H9 (cell line): ENCODE data around the gene RNU6-9. TPM values are rescaled to one million over a fixed set of nuclear protein-coding genes. Genes with fewer than 3 reads are reported as not detected.

Experiments used
- DNase-seq: peaks from one replicate; pipeline ENCODE4 v3.0.0-alpha.2; 2017
- H2AFZ ChIP-seq: one replicate; pipeline ENCODE4 v1.6.1; 2013; ENCODE audit warnings: mild to moderate bottlenecking, low read length, control low read depth, moderate library complexity
- H2AK5ac ChIP-seq: 2 replicates; pipeline ENCODE4 v1.6.1; 2013; ENCODE audit warnings: low read length, control low read depth, mixed read lengths; ENCODE audit not compliant: insufficient read length
- H2BK120ac ChIP-seq: one replicate; pipeline ENCODE4 v1.6.1; 2013; ENCODE audit warnings: low read depth, mild to moderate bottlenecking, low read length, control low read depth, inconsistent platforms; ENCODE audit not compliant: poor library complexity, severe bottlenecking
- H2BK12ac ChIP-seq: 2 replicates; pipeline ENCODE4 v1.6.1; 2013; ENCODE audit warnings: low read length, control low read depth, mixed read lengths, low read depth; ENCODE audit not compliant: insufficient read length
- H2BK15ac ChIP-seq: 2 replicates; pipeline ENCODE4 v1.6.1; 2013; ENCODE audit warnings: low read depth, low read length, control low read depth
- H2BK20ac ChIP-seq: one replicate; pipeline ENCODE4 v1.6.1; 2013; ENCODE audit warnings: low read depth, mild to moderate bottlenecking, low read length, control low read depth, inconsistent platforms; ENCODE audit not compliant: poor library complexity, severe bottlenecking
- H2BK5ac ChIP-seq: 2 replicates; pipeline ENCODE4 v1.6.1; 2013; ENCODE audit warnings: low read length, control low read depth, mixed read lengths; ENCODE audit not compliant: insufficient read length
- H3K14ac ChIP-seq: 2 replicates; pipeline ENCODE4 v1.6.1; 2013; ENCODE audit warnings: low read length, control low read depth; ENCODE audit not compliant: insufficient read depth
- H3K18ac ChIP-seq: 2 replicates; pipeline ENCODE4 v1.6.1; 2013; ENCODE audit warnings: low read depth, mild to moderate bottlenecking, mixed read lengths, low read length, control low read depth; ENCODE audit not compliant: insufficient read length
- H3K23ac ChIP-seq: 2 replicates; pipeline ENCODE4 v1.6.1; 2013; ENCODE audit warnings: low read length, control low read depth, mixed read lengths, low read depth; ENCODE audit not compliant: insufficient read length
- H3K23me2 ChIP-seq: 2 replicates; pipeline ENCODE4 v1.6.1; 2013; ENCODE audit warnings: low read depth, mild to moderate bottlenecking, mixed read lengths, low read length, control low read depth; ENCODE audit not compliant: insufficient read length, poor library complexity, severe bottlenecking
- H3K27ac ChIP-seq: 2 replicates; pipeline ENCODE4 v1.5.1; 2013; ENCODE audit warnings: low read length, control low read depth, mixed read lengths, low read depth; ENCODE audit not compliant: insufficient read length
- H3K27me3 ChIP-seq: 2 replicates; pipeline ENCODE4 v1.6.1; 2013; ENCODE audit warnings: low read length, control low read depth, inconsistent platforms; ENCODE audit not compliant: insufficient read depth
- H3K4ac ChIP-seq: 2 replicates; pipeline ENCODE4 v1.6.1; 2013; ENCODE audit warnings: low read depth, mild to moderate bottlenecking, control low read depth, inconsistent platforms, low read length, moderate library complexity
- H3K4me1 ChIP-seq: 2 replicates; pipeline ENCODE4 v1.6.1; 2013; ENCODE audit warnings: low read length, control low read depth, inconsistent platforms; ENCODE audit not compliant: insufficient read depth
- H3K4me2 ChIP-seq: 2 replicates; pipeline ENCODE4 v1.6.1; 2013; ENCODE audit warnings: low read length, control low read depth, mixed read lengths; ENCODE audit not compliant: insufficient read length, insufficient read depth
- H3K56ac ChIP-seq: 2 replicates; pipeline ENCODE4 v1.6.1; 2013; ENCODE audit warnings: low read depth, mild to moderate bottlenecking, mixed read lengths, low read length, control low read depth; ENCODE audit not compliant: insufficient read length
- H3K79me1 ChIP-seq: 2 replicates; pipeline ENCODE4 v1.6.1; 2013; ENCODE audit warnings: low read depth, mild to moderate bottlenecking, moderate library complexity, low read length, control low read depth, inconsistent platforms; ENCODE audit not compliant: insufficient read depth, poor library complexity, severe bottlenecking
- H3K79me2 ChIP-seq: 2 replicates; pipeline ENCODE4 v1.6.1; 2013; ENCODE audit warnings: low read length, control low read depth, inconsistent platforms; ENCODE audit not compliant: insufficient read depth
- H3K9ac ChIP-seq: 2 replicates; pipeline ENCODE4 v1.6.1; 2013; ENCODE audit warnings: low read length, control low read depth, mixed read lengths; ENCODE audit not compliant: insufficient read length; ENCODE audit errors: extremely low read depth
- H3K9me3 ChIP-seq: one replicate; pipeline ENCODE4 v1.6.1; 2013; ENCODE audit warnings: low read depth, low read length, inconsistent platforms; ENCODE audit not compliant: control insufficient read depth
- H3T11ph ChIP-seq: one replicate; pipeline ENCODE4 v1.6.1; 2013; ENCODE audit warnings: mild to moderate bottlenecking, low read length, control low read depth, inconsistent platforms
- H4K20me1 ChIP-seq: one replicate; pipeline ENCODE4 v1.6.1; 2013; ENCODE audit not compliant: control insufficient read depth, insufficient read length, insufficient read depth
- H4K5ac ChIP-seq: 2 replicates; pipeline ENCODE4 v1.6.1; 2013; ENCODE audit warnings: low read depth, mild to moderate bottlenecking, mixed read lengths, low read length, control low read depth; ENCODE audit not compliant: insufficient read length
- H4K8ac ChIP-seq: replicated peaks from 2 replicates; pipeline ENCODE4 v1.6.1; 2013; ENCODE audit warnings: low read length, control low read depth, mixed read lengths, low read depth; ENCODE audit not compliant: insufficient read length
- H4K91ac ChIP-seq: 2 replicates; pipeline ENCODE4 v1.6.1; 2013; ENCODE audit warnings: low read depth, mild to moderate bottlenecking, moderate library complexity, mixed read lengths, low read length, control low read depth; ENCODE audit not compliant: insufficient read length
- H3K27ac Mint-ChIP-seq, 3 experiments: 2 replicates in 2 of 3; 3 replicates in 1 of 3; pipeline ENCODE4 v1.8.0; 2020 to 2021; ENCODE audit warnings: mixed read lengths in 3 of 3, mild to moderate bottlenecking in 1 of 3, moderate library complexity in 1 of 3
- H3K27me3 Mint-ChIP-seq: 2 replicates; pipeline ENCODE4 v1.8.0; 2021; ENCODE audit warnings: low read depth, mild to moderate bottlenecking, moderate library complexity, mixed read lengths
- H3K36me3 Mint-ChIP-seq, 3 experiments: 2 replicates in 2 of 3; 3 replicates in 1 of 3; pipeline ENCODE4 v1.8.0; 2020 to 2021; ENCODE audit warnings: low read depth in 3 of 3, mixed read lengths in 3 of 3; ENCODE audit not compliant: insufficient read depth in 1 of 3
- H3K4me1 Mint-ChIP-seq, 2 experiments: 2 replicates each; pipeline ENCODE4 v1.8.0; 2020; ENCODE audit warnings: mixed read lengths in 2 of 2
- H3K4me3 Mint-ChIP-seq, 2 experiments: 2 replicates in 1 of 2; 3 replicates in 1 of 2; pipeline ENCODE4 v1.8.0; 2020 to 2021; ENCODE audit warnings: mild to moderate bottlenecking in 2 of 2, mixed read lengths in 2 of 2, moderate library complexity in 1 of 2
- H3K9me3 Mint-ChIP-seq, 2 experiments: 2 replicates in 1 of 2; 3 replicates in 1 of 2; pipeline ENCODE4 v1.8.0; 2020; ENCODE audit warnings: mild to moderate bottlenecking in 2 of 2, mixed read lengths in 2 of 2, moderate library complexity in 1 of 2
- CTCF ChIP-seq: fragments of 200-600 bp; sonication (generic); conservative IDR thresholded peaks from 3 replicates; pipeline ENCODE4 v1.8.0; 2021; ENCODE audit warnings: antibody characterized with exemption, mild to moderate bottlenecking
- WGBS: extraction: QIAGEN DNeasy Blood & Tissue Kit; methylation state at CpG from one replicate; pipeline ENCODE4 v1.1.7; 2013; ENCODE audit warnings: missing lambda C conversion rate, low lambda C conversion rate, mixed read lengths; ENCODE audit not compliant: insufficient read length; ENCODE audit errors: extremely low coverage; 5-methylcytosine and 5-hydroxymethylcytosine counted together
- total RNA-seq: library from RNA; stranded (reverse); gene quantifications from 2 replicates; pipeline ENCODE4 v1.2.1, GENCODE V29; 2021

The RNU6-9 gene
- total RNA-seq, 1 experiment from 2014 or later = not detected

GRCh38 chr19:896434-896833 lies 3.1 kb downstream of the RNU6-9 start:
- no peak for DNase-seq
- Histone ChIP-seq H3K56ac (no peak overlapping the region), H3T11ph (no peak overlapping the region), H3K18ac (no peak overlapping the region), H2BK15ac (no peak overlapping the region), H4K91ac (no peak overlapping the region), H2BK20ac (no peak overlapping the region), H2AFZ (no peak overlapping the region), H3K27me3 (no peaks in the 10 kb centered on the region), H2AK5ac (no peak overlapping the region), H3K27ac (no peak overlapping the region), H4K8ac (no peak overlapping the region), H3K79me2 (no peaks in the 10 kb centered on the region; the same call in 1 of the 2 replicates), H4K20me1 (no peaks in the 10 kb centered on the region), H3K14ac (no peak overlapping the region), H3K23ac (no peak overlapping the region), H3K23me2 (peaks cover 4% of the 10 kb centered on the region), H3K4me2 (no peak overlapping the region), H3K9me3 (no peaks in the 10 kb centered on the region), H2BK120ac (no peak overlapping the region), H4K5ac (no peak overlapping the region), H3K79me1 (no peaks in the 10 kb centered on the region), H2BK5ac (no peak overlapping the region), H3K9ac (no peak overlapping the region), H3K4me1 (no peaks in the 10 kb centered on the region; the same call in 1 of the 2 replicates), H3K4ac (no peak overlapping the region), H2BK12ac (no peak overlapping the region)
- no CpG with 5 or more reads among the region's 10 CpGs for WGBS
- no peak for TF ChIP-seq CTCF
- Mint-ChIP-seq H3K9me3 (no peaks in the 10 kb centered on the region; a peak in 1 of 5 replicates), H3K36me3 (peaks cover 2 to 23% (median 22%) of the 10 kb centered on the region in 3 experiments; a peak in 6 of 7 replicates), H3K27ac (no peak overlapping the region), H3K4me3 (no peak overlapping the region), H3K27me3 (peaks cover 4% of the 10 kb centered on the region; the same call in 1 of the 2 replicates), H3K4me1 (peaks cover 6 to 18% of the 10 kb centered on the region in 2 experiments)
